Measurements from ENCODE around the gene CLEC4F.

DNA sequence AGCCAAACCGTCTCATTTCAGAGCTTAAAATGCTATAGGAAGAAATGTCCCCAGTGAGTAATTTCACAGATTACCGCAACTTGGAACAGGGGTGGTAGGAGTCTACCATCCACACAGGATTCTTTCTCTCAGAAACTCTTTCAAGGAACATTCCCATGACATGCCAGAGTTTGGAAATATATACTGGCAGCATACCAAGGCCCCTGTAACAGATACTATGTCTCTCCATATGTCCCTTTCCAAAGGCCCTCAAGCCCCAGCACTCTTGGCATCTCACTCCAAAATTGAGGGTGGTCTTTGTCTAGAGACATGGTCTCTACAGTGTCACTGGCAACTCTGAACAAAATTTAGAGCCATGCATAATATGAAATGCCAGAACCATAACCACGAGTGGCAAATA, 40.9 kb downstream of the CLEC4F start:
- TF ChIP-seq, protein P1, sequence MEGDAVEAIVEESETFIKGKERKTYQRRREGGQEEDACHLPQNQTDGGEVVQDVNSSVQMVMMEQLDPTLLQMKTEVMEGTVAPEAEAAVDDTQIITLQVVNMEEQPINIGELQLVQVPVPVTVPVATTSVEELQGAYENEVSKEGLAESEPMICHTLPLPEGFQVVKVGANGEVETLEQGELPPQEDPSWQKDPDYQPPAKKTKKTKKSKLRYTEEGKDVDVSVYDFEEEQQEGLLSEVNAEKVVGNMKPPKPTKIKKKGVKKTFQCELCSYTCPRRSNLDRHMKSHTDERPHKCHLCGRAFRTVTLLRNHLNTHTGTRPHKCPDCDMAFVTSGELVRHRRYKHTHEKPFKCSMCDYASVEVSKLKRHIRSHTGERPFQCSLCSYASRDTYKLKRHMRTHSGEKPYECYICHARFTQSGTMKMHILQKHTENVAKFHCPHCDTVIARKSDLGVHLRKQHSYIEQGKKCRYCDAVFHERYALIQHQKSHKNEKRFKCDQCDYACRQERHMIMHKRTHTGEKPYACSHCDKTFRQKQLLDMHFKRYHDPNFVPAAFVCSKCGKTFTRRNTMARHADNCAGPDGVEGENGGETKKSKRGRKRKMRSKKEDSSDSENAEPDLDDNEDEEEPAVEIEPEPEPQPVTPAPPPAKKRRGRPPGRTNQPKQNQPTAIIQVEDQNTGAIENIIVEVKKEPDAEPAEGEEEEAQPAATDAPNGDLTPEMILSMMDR (IDR thresholded peaks at IDR 0.05; ENCODE audit: insufficient read depth, low read depth, low read length), result no peak
- no peak for TF ChIP-seq EZH2 (IDR thresholded peaks at IDR 0.05; ENCODE audit: insufficient read depth, low read length)

All from astrocyte (in vitro differentiated cells and primary cell).